ENCODE results near the gene CDH2.

DNA sequence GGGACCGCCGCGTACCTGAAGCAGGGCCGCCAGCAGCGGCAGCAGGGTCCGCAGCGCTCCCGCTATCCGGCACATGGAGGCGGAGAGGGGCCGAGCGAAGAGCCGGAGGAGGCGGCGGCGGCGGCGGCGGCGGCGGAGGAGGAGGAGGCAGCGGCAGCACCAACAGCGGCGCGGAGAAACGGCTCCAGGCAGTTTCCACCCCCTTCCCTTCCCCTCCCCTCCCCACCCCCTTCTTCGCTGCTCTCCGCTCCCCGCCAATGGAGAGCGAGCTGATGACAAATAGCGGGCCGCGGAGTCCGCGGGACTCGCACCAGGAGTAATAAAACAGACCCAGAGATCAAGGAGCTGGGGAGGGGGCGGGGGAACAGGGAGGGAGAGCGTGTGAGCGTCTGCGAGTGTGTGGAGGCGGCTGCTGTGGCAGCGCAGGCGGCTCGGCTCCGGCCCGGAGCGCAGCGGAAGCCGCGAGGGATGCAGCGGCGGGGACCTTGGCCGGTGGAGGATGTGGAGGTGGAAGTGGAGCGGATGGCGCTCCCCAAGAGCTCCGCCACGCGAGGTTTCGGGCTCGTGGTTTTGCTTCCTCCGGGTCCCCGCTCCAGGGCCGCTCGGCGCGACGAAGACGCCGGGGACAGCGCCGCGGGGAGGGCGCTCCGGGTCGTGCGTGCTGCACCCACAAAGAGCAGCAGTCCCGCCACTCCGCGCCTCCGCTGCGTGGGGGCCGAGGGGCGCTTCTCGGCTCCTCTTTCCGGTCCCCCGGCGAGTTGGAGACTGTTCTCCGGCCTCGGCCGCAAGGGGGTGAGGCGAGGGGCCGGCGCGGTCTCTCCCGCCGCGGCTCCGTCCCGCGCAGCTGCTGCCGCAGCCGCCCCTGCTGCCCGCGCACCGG is at the start of gene CDH2:
- TF ChIP-seq, protein P1, sequence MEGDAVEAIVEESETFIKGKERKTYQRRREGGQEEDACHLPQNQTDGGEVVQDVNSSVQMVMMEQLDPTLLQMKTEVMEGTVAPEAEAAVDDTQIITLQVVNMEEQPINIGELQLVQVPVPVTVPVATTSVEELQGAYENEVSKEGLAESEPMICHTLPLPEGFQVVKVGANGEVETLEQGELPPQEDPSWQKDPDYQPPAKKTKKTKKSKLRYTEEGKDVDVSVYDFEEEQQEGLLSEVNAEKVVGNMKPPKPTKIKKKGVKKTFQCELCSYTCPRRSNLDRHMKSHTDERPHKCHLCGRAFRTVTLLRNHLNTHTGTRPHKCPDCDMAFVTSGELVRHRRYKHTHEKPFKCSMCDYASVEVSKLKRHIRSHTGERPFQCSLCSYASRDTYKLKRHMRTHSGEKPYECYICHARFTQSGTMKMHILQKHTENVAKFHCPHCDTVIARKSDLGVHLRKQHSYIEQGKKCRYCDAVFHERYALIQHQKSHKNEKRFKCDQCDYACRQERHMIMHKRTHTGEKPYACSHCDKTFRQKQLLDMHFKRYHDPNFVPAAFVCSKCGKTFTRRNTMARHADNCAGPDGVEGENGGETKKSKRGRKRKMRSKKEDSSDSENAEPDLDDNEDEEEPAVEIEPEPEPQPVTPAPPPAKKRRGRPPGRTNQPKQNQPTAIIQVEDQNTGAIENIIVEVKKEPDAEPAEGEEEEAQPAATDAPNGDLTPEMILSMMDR (IDR thresholded peaks at IDR 0.05) = no peak
- TF ChIP-seq POLR2A (IDR thresholded peaks at IDR 0.05) (no peak), EP300 (IDR thresholded peaks at IDR 0.05) (no peak), POLR2AphosphoS5 (IDR thresholded peaks at IDR 0.05) (no peak)

Data from suprapubic skin (tissue), 4 donors.